Naive B cell (primary cell): ENCODE measurements around the gene OTOP2. TPM values are rescaled to one million over a fixed set of nuclear protein-coding genes. Genes with fewer than 3 reads are reported as not detected.

ENCODE experiments used
- ATAC-seq, 2 donors: fragments of 150-1000 bp; cut with Tn5 transposase; 2 replicates each; pipeline ENCODE4 v1.10.0; 2021; ENCODE audit warnings: low read depth in 2 of 2, mild to moderate bottlenecking in 2 of 2, moderate library complexity in 2 of 2
- DNase-seq: peaks from one replicate; pipeline ENCODE4 v3.0.0; 2022
- H3K27ac Mint-ChIP-seq, 6 donors: one replicate each; pipeline ENCODE4 v1.8.0; 2020 to 2022; ENCODE audit warnings: mild to moderate bottlenecking in 6 of 6, mixed read lengths in 6 of 6, moderate library complexity in 5 of 6, inconsistent platforms in 2 of 6
- H3K27me3 Mint-ChIP-seq, 3 donors: one replicate each; pipeline ENCODE4 v1.8.0; 2021 to 2022; ENCODE audit warnings: mixed read lengths in 3 of 3, mild to moderate bottlenecking in 1 of 3
- H3K36me3 Mint-ChIP-seq, 2 donors: one replicate each; pipeline ENCODE4 v1.8.0; 2020 to 2022; ENCODE audit warnings: mixed read lengths in 2 of 2, inconsistent platforms in 1 of 2, mild to moderate bottlenecking in 1 of 2
- H3K4me1 Mint-ChIP-seq, 3 donors: one replicate each; pipeline ENCODE4 v1.8.0; 2020 to 2022; ENCODE audit warnings: mixed read lengths in 3 of 3, inconsistent platforms in 1 of 3, mild to moderate bottlenecking in 1 of 3, moderate library complexity in 1 of 3
- H3K4me3 Mint-ChIP-seq, 8 donors: one replicate each; pipeline ENCODE4 v1.8.0; 2020 to 2022; ENCODE audit warnings: mild to moderate bottlenecking in 8 of 8, mixed read lengths in 8 of 8, moderate library complexity in 8 of 8, inconsistent platforms in 2 of 8
- H3K9me3 Mint-ChIP-seq, 7 donors: one replicate each; pipeline ENCODE4 v1.8.0; 2020 to 2022; ENCODE audit warnings: mixed read lengths in 7 of 7, mild to moderate bottlenecking in 5 of 7, inconsistent platforms in 2 of 7, moderate library complexity in 1 of 7
- polyA plus RNA-seq, 6 donors: library from polyadenylated mRNA; unstranded; fragments of 300-500 nt; fragmentation: Illumina TruSeq; gene quantifications; one replicate each; pipeline ENCODE4 v1.2.3, GENCODE V29; 2021; ENCODE audit warnings: low read depth in 6 of 6

Gene OTOP2
- polyA plus RNA-seq, 6 donors from 2014 or later = not detected

DNA sequence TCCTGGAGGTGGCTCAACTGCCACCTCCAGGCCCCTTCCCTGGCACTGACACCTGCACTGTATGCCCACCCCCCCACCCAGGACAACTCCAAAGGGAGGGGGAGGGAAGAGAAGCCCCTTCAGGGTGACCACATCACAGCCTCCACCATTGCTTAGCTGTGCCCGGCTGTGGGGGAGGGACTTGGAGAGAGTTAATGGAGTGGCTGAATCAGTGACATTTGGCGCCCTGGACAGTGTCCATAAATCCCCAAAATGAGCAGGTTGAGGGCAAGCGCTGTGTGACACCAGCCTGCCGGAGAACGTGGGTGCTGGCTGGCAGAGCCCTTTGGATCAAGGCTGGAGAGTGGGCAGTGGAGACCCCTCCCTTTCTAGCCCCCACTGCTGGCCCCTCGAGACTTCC lies 1.9 kb upstream of the OTOP2 start:
- H3K36me3 Mint-ChIP-seq = no peaks in the 10 kb centered on the region
- peaks cover 13 to 17% (median 17%) of the 10 kb centered on the region in 3 donors for H3K4me1 Mint-ChIP-seq
- H3K27ac Mint-ChIP-seq = no peak overlapping the region
- peaks cover 30 to 94% (median 62%) of the 10 kb centered on the region in 3 donors for H3K27me3 Mint-ChIP-seq
- no peak for ATAC-seq
- H3K9me3 Mint-ChIP-seq = peaks cover 0 to 2% (median 0%) of the 10 kb centered on the region in 7 donors
- H3K4me3 Mint-ChIP-seq = peak overlapping the region in 3 of 8 donors; percentile 64 to 69 (median 67)
- DNase-seq = no peak

DNA sequence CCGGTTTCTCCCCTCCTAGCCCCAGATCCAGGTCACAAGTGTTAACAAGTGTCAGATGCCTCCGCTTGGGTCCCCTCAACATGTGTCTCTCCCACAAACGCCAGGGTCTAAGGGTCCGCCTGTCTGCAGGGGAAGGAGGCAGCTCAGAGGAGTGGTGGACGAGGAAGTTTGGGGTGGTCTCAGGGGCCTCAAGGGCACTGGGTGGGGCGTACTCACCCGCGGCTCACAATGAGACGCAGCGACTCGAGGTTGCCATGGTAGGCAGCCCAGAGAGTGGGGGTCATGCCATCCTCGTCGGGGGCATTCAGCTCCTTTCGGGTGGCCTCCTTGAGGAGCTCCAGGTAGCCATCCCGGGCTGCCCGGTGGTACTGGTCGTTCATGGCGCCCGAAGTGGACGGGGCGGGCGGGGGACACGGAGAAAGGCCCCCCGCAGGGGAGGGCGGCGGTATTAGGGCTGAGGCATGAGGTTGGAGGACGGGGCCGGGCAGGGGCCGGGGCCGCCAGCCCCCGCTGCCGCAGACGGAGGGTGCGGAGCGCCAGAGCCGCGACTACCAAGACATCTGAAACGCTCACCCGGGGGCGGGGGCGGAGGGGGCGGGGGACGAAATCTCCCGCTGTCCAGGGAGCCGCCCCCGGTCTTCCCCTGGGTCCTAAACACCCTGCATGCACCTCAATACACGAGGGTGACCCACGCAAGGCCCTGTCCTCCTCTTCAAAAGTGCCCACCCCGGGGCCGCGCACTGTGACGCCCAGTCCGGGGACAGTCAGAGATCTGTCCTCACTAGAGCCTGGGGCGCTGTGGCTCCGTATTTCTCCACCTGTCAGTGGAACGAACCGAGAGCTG lies 1.2 kb upstream of the OTOP2 start, which contains the start of gene USH1G:
Gene USH1G (minus strand): TSS at position 562 of the 844 bp plus-strand sequence. CDS start 182 bp downstream, at position 380.
- peak; percentile 43 to 44 for ATAC-seq
- Mint-ChIP-seq H3K27ac (peak within 1 kb of the TSS in 1 of 6 donors; percentile 70), H3K27me3 (peaks cover 32 to 94% (median 69%) of the 10 kb centered on the region in 3 donors)

DNA sequence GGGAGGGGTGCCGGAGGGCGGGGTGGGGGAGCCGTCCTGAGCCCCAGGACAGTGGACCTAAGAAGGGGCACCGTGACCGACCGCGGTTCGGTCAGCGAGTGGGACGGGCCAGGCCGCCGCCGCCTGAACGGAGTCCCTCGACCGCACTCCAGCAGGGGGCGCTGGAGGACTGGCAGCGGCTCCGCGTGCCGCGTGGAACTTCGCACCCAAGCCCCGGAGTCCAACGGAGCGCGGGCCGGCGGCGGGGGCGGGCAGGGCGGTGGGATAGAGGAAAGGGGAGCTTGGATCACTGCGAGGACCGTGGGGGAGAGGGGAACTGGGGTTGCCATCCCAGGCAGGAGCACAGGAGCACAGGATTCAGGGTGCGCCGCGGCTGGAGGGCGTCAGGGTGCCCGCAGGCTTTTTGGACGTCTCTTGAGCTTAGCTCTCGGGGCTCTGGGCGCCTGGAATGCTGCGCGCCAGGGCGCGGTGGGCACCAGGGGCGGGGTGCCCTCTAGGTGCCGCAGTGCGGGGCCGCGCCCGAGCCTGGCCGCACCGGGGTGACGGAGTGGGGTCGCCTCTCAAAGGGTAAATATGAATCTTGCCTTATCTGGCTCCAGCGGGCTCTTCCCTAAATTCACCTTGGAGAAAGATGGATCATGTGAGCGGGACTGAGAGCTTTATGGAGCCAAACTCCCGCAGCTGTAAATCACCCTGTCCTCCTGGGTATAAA lies 379 bp upstream of the OTOP2 start:
- Mint-ChIP-seq H3K4me3 (peak overlapping the region in 5 of 8 donors; percentile 64 to 85 (median 70)), H3K27me3 (peaks cover 38 to 94% (median 73%) of the 10 kb centered on the region in 3 donors), H3K4me1 (peaks cover 13 to 17% (median 17%) of the 10 kb centered on the region in 3 donors), H3K27ac (no peak overlapping the region), H3K9me3 (peaks cover 0 to 2% (median 0%) of the 10 kb centered on the region in 7 donors), H3K36me3 (no peaks in the 10 kb centered on the region)
- DNase-seq (peak; percentile 49), ATAC-seq (peak; percentile 65 to 74)

More for the DNA sequence above, 1.2 kb upstream of the OTOP2 start, which contains the start of gene USH1G:
- H3K4me1 Mint-ChIP-seq = peaks cover 13 to 17% (median 17%) of the 10 kb centered on the region in 3 donors
- peak within 1 kb of the TSS in 7 of 8 donors; percentile 64 to 85 (median 70) for H3K4me3 Mint-ChIP-seq
- no peak for DNase-seq
- peaks cover 0 to 2% (median 0%) of the 10 kb centered on the region in 7 donors for H3K9me3 Mint-ChIP-seq
- H3K36me3 Mint-ChIP-seq = no peaks in the 10 kb centered on the region

DNA sequence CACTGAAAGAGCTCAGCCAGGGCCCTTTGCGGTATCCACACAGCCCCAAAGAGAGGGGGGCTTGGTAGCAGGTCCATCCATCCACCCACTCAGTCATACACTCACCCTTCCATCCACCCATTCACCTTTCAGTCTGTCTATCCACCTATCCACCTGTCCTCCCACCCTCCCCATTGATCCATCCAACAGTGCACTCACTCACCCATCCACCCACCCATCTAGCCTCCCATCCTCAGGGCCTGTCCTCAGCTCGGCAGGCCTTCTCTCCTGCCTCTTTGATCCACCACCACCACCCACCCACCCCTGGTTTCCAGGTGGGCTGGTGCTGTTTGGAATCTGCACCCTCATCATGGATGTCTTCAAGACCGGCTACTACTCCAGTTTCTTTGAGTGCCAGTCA lies 1.2 kb downstream of the OTOP2 start:
- H3K27ac Mint-ChIP-seq = peak overlapping the region in 1 of 6 donors; percentile 64
- no peaks in the 10 kb centered on the region for H3K36me3 Mint-ChIP-seq
- H3K9me3 Mint-ChIP-seq = peaks cover 0 to 2% (median 0%) of the 10 kb centered on the region in 7 donors
- ATAC-seq = no peak
- peaks cover 13 to 17% (median 17%) of the 10 kb centered on the region in 3 donors for H3K4me1 Mint-ChIP-seq
- H3K27me3 Mint-ChIP-seq = peaks cover 34 to 96% (median 82%) of the 10 kb centered on the region in 3 donors
- H3K4me3 Mint-ChIP-seq = peak overlapping the region in 5 of 8 donors; percentile 19 to 75 (median 45)
- DNase-seq = no peak

DNA sequence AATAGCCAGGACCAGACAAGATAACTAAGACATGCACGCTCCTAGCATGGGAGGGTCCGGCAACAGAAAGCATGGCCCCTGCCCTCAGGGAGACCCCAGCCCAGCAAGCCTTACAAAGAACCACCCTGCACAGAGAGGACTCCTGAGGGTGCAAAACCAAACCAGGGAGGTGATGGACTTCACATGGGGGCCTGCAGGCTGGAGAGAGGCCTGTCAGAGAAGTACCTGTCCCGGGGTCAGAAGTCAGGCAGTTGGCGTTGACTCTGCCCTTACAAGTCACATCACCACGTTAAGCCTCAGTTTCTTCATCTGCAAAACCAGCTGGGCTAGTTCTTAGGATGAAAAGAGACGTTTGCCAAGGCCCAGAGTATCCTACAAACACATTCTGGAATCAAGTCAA lies 4.7 kb downstream of the OTOP2 start:
- Mint-ChIP-seq H3K36me3 (no peaks in the 10 kb centered on the region), H3K4me1 (peaks cover 3 to 10% (median 9%) of the 10 kb centered on the region in 3 donors), H3K4me3 (no peak overlapping the region), H3K9me3 (peaks cover 0 to 2% (median 0%) of the 10 kb centered on the region in 7 donors), H3K27ac (no peak overlapping the region), H3K27me3 (peaks cover 46 to 94% (median 89%) of the 10 kb centered on the region in 3 donors)
- DNase-seq (no peak), ATAC-seq (no peak)

DNA sequence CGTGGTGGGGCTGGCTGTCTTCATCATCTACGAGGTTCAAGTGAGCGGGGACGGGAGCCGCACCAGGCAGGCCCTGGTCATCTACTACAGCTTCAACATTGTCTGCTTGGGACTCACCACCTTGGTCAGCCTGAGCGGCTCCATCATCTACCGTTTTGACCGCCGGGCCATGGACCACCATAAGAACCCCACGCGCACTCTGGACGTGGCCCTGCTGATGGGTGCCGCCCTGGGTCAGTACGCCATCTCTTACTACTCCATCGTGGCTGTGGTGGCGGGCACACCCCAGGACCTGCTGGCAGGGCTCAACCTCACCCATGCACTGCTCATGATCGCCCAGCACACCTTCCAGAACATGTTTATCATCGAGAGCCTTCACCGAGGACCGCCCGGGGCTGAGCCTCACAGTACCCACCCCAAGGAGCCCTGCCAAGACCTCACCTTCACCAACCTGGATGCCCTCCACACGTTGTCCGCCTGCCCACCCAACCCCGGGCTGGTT lies 6.5 kb downstream of the OTOP2 start:
- no peak for DNase-seq
- peak overlapping the region in 1 of 6 donors; percentile 33 for H3K27ac Mint-ChIP-seq
- peaks cover 0 to 3% (median 0%) of the 10 kb centered on the region in 3 donors for H3K4me1 Mint-ChIP-seq
- H3K9me3 Mint-ChIP-seq = peaks cover 0 to 2% (median 0%) of the 10 kb centered on the region in 7 donors
- ATAC-seq = no peak
- H3K27me3 Mint-ChIP-seq = peaks cover 48 to 92% (median 82%) of the 10 kb centered on the region in 3 donors
- no peaks in the 10 kb centered on the region for H3K36me3 Mint-ChIP-seq
- H3K4me3 Mint-ChIP-seq = peak overlapping the region in 1 of 8 donors; percentile 22

DNA sequence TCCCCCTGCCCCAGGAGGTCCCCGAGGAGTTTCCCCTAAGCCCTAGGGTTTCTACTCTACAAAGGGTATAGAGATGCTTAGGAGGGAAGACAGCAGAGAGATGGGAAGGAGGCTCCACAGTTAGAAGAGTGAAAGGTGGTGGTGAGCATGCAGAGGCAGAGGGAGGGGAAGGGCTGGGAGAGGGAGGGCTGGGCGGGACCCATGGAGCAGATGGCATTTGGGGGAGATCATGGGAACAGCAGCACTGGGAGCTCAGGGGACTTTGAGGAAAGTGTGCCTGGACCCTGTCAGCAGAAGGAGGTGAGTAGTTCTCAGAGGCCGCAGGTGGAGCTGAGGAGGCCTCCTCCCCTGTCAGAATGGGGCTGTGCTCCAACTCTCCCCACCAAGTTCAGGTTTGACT lies 11.0 kb downstream of the OTOP2 start:
- H3K9me3 Mint-ChIP-seq = no peaks in the 10 kb centered on the region
- ATAC-seq (no peak), DNase-seq (no peak)
- H3K4me3 Mint-ChIP-seq = peak overlapping the region in 2 of 8 donors; percentile 5 to 57
- H3K27me3 Mint-ChIP-seq = peaks cover 46 to 86% (median 77%) of the 10 kb centered on the region in 3 donors
- no peak overlapping the region for H3K27ac Mint-ChIP-seq
- H3K36me3 Mint-ChIP-seq = no peaks in the 10 kb centered on the region
- peaks cover 0 to 3% (median 0%) of the 10 kb centered on the region in 3 donors for H3K4me1 Mint-ChIP-seq

DNA sequence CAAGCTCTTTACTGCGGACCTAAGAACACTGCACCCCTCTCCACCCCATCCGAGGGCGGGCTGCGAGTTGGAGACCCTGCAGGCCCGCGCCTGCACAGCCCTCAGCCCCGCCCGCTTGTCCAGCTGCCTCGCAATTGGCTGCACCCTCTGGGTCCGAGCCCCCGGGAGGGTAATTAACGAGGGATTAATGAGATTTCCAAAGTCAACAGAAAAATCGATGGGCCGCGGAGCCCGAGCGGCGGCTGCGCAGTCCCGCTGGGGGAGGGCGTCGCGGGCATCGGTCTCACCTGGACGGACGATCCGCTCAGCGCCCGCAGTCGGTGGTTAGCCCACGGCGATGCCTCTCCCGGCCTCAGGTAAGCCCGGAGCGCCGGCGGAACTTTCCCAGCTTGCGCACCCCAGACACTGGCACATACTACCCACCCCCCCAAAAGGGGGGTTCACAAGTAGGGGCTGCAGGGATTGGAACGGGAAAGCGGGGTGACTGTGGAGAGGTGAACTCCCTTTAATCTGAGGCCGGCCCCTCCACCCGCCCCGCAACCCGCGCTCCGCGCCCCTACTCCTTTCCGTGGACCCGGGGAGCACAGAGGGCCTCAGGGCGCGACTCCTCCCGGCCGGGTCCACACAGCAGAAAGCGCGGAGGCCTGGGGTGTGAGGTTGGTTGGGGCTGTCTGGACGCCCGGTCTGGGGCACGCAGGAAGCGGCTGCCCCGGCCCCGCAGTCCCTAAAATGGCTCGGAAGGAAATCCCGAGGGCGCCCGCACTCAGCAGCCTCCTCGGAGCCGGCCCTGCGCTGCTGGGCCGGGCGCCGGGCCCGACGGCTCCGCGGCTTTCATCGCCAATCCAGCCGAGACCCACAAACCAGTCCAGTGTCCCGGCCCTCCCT lies 11.8 kb downstream of the OTOP2 start, which contains the start of gene OTOP3:
Gene OTOP3 (plus strand): TSS at position 314 of the 885 bp plus-strand sequence. CDS start 24 bp downstream, at position 338.
- Mint-ChIP-seq H3K4me3 (peak within 1 kb of the TSS in 2 of 8 donors; percentile 5 to 57), H3K27me3 (peaks cover 49 to 82% (median 74%) of the 10 kb centered on the region in 3 donors), H3K4me1 (peaks cover 0 to 3% (median 0%) of the 10 kb centered on the region in 3 donors), H3K36me3 (no peaks in the 10 kb centered on the region), H3K9me3 (no peaks in the 10 kb centered on the region), H3K27ac (no peak within 1 kb of the TSS)
- ATAC-seq = no peak
- DNase-seq = no peak

DNA sequence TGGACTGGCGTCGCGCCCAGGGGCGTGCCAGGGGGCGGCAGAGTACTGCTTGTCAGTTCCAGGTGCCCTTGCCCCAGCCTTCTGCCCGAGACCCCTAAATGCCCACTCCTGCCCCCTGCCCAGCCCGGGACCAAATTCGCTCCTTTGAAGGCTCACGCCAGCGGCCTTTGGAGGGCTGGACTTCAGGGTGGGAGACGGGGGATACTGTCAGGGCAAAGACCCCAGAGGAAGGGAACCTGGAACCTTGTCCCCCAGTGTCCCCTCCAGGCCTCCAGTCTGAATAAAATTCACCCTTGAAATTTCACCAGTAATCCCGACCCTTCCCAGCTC lies 12.4 kb downstream of the OTOP2 start:
- H3K27me3 Mint-ChIP-seq = peaks cover 46 to 80% (median 71%) of the 10 kb centered on the region in 3 donors

DNA sequence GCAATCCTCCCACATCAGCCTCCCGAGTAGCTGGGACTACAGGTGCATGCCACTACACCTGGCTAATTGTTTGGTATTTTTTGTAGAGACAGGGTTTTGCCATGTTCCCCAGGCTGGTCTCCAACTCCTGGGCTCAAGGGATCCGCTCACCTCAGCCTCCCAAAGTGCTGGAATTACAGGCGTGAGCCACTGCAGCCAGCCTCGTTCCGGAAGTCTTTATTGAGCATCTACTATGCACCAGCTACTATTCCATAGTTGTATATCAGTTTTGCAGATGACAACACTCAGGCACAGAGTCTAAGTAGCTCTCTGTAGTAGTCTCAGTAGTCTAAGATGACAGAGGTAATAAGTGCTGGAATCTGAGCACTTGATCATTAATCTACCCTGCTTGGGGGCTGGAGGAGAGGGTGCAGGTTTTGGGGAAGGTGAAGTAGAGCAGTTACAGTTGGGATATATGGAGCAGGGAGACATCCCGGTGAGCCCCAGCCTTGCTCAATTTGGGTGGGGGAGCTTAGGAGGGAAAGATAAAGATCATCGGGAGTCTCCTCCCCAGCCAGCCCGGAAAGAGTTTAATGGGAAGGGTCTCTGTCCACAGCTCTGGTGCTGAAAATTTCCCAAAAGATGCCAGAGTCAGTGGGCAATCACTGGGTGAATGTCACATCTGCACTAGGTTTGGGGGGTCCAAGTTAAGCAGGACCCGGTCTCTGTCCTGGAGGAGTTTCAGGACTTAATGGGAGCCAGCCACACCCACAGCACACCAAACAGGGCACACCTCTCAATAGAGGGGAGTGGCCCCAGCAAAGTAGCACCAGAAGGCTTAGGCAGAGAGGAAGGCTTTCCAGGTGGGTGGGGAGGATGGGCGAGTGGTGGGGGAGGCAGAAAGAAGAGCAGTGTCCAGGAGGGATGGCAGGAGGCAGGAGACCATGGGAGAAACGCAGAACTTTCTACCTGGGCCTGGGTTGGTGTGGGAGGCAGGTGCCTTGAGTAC lies 13.3 kb downstream of the OTOP2 start:
- Mint-ChIP-seq H3K9me3 (no peaks in the 10 kb centered on the region), H3K36me3 (no peaks in the 10 kb centered on the region), H3K4me3 (no peak overlapping the region), H3K4me1 (peaks cover 0 to 3% (median 0%) of the 10 kb centered on the region in 3 donors), H3K27ac (no peak overlapping the region), H3K27me3 (peaks cover 43 to 82% (median 72%) of the 10 kb centered on the region in 3 donors)
- no peak for ATAC-seq
- DNase-seq = no peak

More for the DNA sequence above, 12.4 kb downstream of the OTOP2 start:
- Mint-ChIP-seq H3K27ac (no peak overlapping the region), H3K4me3 (no peak overlapping the region), H3K4me1 (peaks cover 0 to 3% (median 0%) of the 10 kb centered on the region in 3 donors), H3K9me3 (no peaks in the 10 kb centered on the region), H3K36me3 (no peaks in the 10 kb centered on the region)
- DNase-seq (no peak), ATAC-seq (no peak)

DNA sequence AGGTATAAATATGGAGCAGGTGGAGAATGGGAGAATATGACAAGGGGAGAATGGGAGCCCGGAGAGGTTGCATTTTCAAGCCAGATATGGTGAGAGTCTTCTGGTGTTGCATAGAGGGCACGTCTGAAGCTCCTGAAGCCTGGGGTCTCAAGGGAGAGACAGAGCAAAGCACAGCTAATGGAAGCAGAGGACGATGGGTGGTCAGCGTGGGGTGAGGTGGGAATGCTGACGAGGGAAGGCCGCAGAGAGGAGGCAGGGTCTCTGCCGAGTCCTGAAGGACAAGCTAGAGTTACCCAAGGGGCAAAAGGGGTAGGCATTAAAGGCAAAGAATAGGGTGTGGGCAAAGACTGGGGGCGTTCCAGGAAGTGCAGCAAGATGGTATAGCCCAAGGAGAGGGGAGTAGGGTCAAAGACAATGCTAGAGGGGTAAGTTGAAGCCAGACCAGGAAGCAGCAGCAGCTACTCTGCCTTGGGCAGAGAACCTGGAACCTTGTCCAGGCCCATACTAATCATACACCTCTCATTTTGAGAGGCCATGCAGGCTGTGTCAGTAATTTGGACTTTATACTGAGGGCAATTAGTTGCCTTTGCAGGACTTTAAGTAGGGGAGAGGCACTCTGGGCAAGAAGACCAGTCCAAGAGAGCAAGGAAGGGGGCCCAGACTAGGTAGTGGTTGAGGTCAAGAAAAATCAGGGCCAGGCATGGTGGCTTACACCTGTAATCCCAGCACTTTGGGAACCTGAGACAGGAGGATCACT lies 14.3 kb downstream of the OTOP2 start:
- Mint-ChIP-seq H3K27me3 (peaks cover 39 to 79% (median 68%) of the 10 kb centered on the region in 3 donors), H3K4me1 (peaks cover 0 to 3% (median 0%) of the 10 kb centered on the region in 3 donors), H3K4me3 (peak overlapping the region in 1 of 8 donors; percentile 42), H3K36me3 (no peaks in the 10 kb centered on the region), H3K9me3 (no peaks in the 10 kb centered on the region), H3K27ac (no peak overlapping the region)
- no peak for DNase-seq
- ATAC-seq = no peak
